ENCODE measurements around the gene PFDN1. TPM values are rescaled to one million over a fixed set of nuclear protein-coding genes. Genes with fewer than 3 reads are reported as not detected.

Gene PFDN1
- total RNA-seq, 2 donors from 2014 or later: 33.4 to 35.2 TPM

Other genes starting within 250 kb of the PFDN1 start
- gene PURA, start 189.0 kb downstream of the PFDN1 start, total RNA-seq: 10 to 100 TPM in 1 of 2 donors, 1 to 10 TPM in 1; 9.0 to 10.3 TPM
- 1 to 10 TPM; 3.2 to 3.7 TPM for gene IGIP, start 177.2 kb downstream of the PFDN1 start, total RNA-seq
- gene CYSTM1, start 127.9 kb downstream of the PFDN1 start, total RNA-seq: 1 to 10 TPM; 7.8 to 8.8 TPM
- 1 to 10 TPM; 3.2 to 7.3 TPM for gene HBEGF, start 43.5 kb upstream of the PFDN1 start, total RNA-seq
- not detected for gene SLC4A9, start 57.1 kb upstream of the PFDN1 start, total RNA-seq
- 100 to 1,000 TPM; 223 to 228 TPM for gene ANKHD1, start 98.7 kb upstream of the PFDN1 start, total RNA-seq
- gene EIF4EBP3, start 244.6 kb upstream of the PFDN1 start, total RNA-seq: 10 to 100 TPM in 1 of 2 donors, 1 to 10 TPM in 1; 9.1 to 14.0 TPM

All from T-helper 17 cell (primary cell).